Measurements from ENCODE around the gene USP28.

- TF ChIP-seq, protein P1, sequence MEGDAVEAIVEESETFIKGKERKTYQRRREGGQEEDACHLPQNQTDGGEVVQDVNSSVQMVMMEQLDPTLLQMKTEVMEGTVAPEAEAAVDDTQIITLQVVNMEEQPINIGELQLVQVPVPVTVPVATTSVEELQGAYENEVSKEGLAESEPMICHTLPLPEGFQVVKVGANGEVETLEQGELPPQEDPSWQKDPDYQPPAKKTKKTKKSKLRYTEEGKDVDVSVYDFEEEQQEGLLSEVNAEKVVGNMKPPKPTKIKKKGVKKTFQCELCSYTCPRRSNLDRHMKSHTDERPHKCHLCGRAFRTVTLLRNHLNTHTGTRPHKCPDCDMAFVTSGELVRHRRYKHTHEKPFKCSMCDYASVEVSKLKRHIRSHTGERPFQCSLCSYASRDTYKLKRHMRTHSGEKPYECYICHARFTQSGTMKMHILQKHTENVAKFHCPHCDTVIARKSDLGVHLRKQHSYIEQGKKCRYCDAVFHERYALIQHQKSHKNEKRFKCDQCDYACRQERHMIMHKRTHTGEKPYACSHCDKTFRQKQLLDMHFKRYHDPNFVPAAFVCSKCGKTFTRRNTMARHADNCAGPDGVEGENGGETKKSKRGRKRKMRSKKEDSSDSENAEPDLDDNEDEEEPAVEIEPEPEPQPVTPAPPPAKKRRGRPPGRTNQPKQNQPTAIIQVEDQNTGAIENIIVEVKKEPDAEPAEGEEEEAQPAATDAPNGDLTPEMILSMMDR (conservative IDR thresholded peaks at IDR 0.05 in 1 of 2, IDR thresholded peaks at IDR 0.05 in 1 of 2; ENCODE audit: low read depth in 1 of 2, low read length in 2 of 2): no peak
- no peak for TF ChIP-seq EZH2 (IDR thresholded peaks at IDR 0.05; ENCODE audit: low read length, missing control alignments)
Observed at GRCh38 chr11:113875234-113876073, at the start of gene USP28.
